HEK293 (cell line): ENCODE data around the gene NCF2.

Experiments
- CTCF ChIA-PET: fragments of 350-600 bp; formaldehyde crosslinking; extraction: SDS; loops from one replicate; lab custom pipeline; 2021; ENCODE audit warnings: antibody characterized with exemption; lab: Yijun Ruan, JAX
- POLR2A ChIA-PET: fragments of 300-600 bp; formaldehyde crosslinking; extraction: SDS; loops from one replicate; lab custom pipeline; 2020; ENCODE audit warnings: antibody characterized with exemption, inconsistent platforms; lab: Yijun Ruan, JAX
- H3K27ac ChIP-seq: fragments of 200-500 bp; sonication (Bioruptor generic); 2 replicates; pipeline ENCODE4 v1.5.1; 2014; ENCODE audit warnings: low read depth, low read length, control low read depth, inconsistent platforms; ENCODE audit errors: extremely low read depth
- H3K36me3 ChIP-seq, 2 experiments: fragments of 200-500 bp in 1 of 2; sonication (Bioruptor generic) in 1 of 2; 1 replicate in 1 of 2; 2 replicates in 1 of 2; pipeline ENCODE4 v1.5.1; 2014 to 2017; ENCODE audit warnings: inconsistent platforms in 2 of 2, low read length in 2 of 2; ENCODE audit not compliant: control insufficient read depth in 2 of 2, insufficient read depth in 1 of 2
- H3K4me1 ChIP-seq: fragments of 200-500 bp; sonication (Bioruptor generic); 2 replicates; pipeline ENCODE4 v1.5.1; 2014; ENCODE audit warnings: mild to moderate bottlenecking, low read length, inconsistent platforms; ENCODE audit not compliant: control insufficient read depth, insufficient read depth
- H3K4me3 ChIP-seq: 2 replicates; pipeline ENCODE4 v1.5.1; 2011; ENCODE audit warnings: low read depth, mild to moderate bottlenecking, control low read depth, low read length, moderate library complexity
- H3K9me3 ChIP-seq: fragments of 200-500 bp; sonication (Bioruptor generic); 2 replicates; pipeline ENCODE4 v1.5.1; 2014; ENCODE audit warnings: low read depth, low read length, inconsistent platforms; ENCODE audit not compliant: control insufficient read depth, insufficient read depth
- REPIN1 ChIP-seq: fragments of 450-650 bp; formaldehyde crosslinking; IDR thresholded peaks from 2 replicates; pipeline ENCODE4 v1.5.1; 2017; ENCODE audit warnings: missing biosample characterization, missing genetic modification characterization, low read depth
- ZBTB1 ChIP-seq: fragments of 450-650 bp; formaldehyde crosslinking; IDR thresholded peaks from 2 replicates; pipeline ENCODE4 v1.5.1; 2016; ENCODE audit warnings: missing biosample characterization, missing genetic modification characterization
- ZIC2 ChIP-seq: fragments of 450-650 bp; formaldehyde crosslinking; IDR thresholded peaks from 2 replicates; pipeline ENCODE4 v1.5.1; 2016; ENCODE audit warnings: missing biosample characterization, missing genetic modification characterization
- ZNF138 ChIP-seq: fragments of 450-650 bp; formaldehyde crosslinking; IDR thresholded peaks from 2 replicates; pipeline ENCODE4 v1.5.1; 2016; ENCODE audit warnings: missing biosample characterization, missing genetic modification characterization, borderline replicate concordance
- ZNF169 ChIP-seq: fragments of 450-650 bp; formaldehyde crosslinking; IDR thresholded peaks from 2 replicates; pipeline ENCODE4 v1.5.1; 2016; ENCODE audit warnings: missing biosample characterization, missing genetic modification characterization
- ZNF175 ChIP-seq: fragments of 450-650 bp; formaldehyde crosslinking; IDR thresholded peaks from 2 replicates; pipeline ENCODE4 v1.5.1; 2016; ENCODE audit warnings: missing biosample characterization, missing genetic modification characterization
- ZNF19 ChIP-seq: fragments of 450-650 bp; formaldehyde crosslinking; IDR thresholded peaks from 2 replicates; pipeline ENCODE4; 2016; ENCODE audit warnings: missing biosample characterization, missing genetic modification characterization, low read depth
- ZNF24 ChIP-seq: fragments of 450-650 bp; formaldehyde crosslinking; IDR thresholded peaks from 2 replicates; pipeline ENCODE4 v1.5.1; 2016; ENCODE audit warnings: missing biosample characterization, missing genetic modification characterization
- ZNF341 ChIP-seq: fragments of 450-650 bp; formaldehyde crosslinking; IDR thresholded peaks from 2 replicates; pipeline ENCODE4; 2016; ENCODE audit warnings: low read depth, missing biosample characterization, missing genetic modification characterization
- ZNF354C ChIP-seq: fragments of 450-650 bp; formaldehyde crosslinking; IDR thresholded peaks from 2 replicates; pipeline ENCODE4 v1.5.1; 2016; ENCODE audit warnings: missing biosample characterization, missing genetic modification characterization, low read depth, borderline replicate concordance
- ZNF37A ChIP-seq: fragments of 450-650 bp; IDR thresholded peaks from 2 replicates; pipeline ENCODE4 v1.5.1; 2018; ENCODE audit warnings: missing biosample characterization, missing genetic modification characterization
- ZNF521 ChIP-seq: fragments of 450-650 bp; formaldehyde crosslinking; IDR thresholded peaks from 2 replicates; pipeline ENCODE4 v1.5.1; 2017; ENCODE audit warnings: missing biosample characterization, mild to moderate bottlenecking, missing genetic modification characterization
- ZNF555 ChIP-seq: fragments of 450-650 bp; formaldehyde crosslinking; conservative IDR thresholded peaks from 2 replicates; pipeline ENCODE4 v1.5.1; 2017; ENCODE audit warnings: missing biosample characterization, mild to moderate bottlenecking, missing genetic modification characterization, inconsistent platforms
- ZNF596 ChIP-seq: fragments of 450-650 bp; IDR thresholded peaks from 2 replicates; pipeline ENCODE4 v1.5.0; 2018; ENCODE audit warnings: missing biosample characterization, mild to moderate bottlenecking, missing genetic modification characterization, moderate library complexity
- ZNF600 ChIP-seq: fragments of 450-650 bp; formaldehyde crosslinking; IDR thresholded peaks from 2 replicates; pipeline ENCODE4 v1.5.1; 2016; ENCODE audit warnings: missing biosample characterization, missing genetic modification characterization
- ZNF623 ChIP-seq: fragments of 450-650 bp; formaldehyde crosslinking; IDR thresholded peaks from 2 replicates; pipeline ENCODE4 v1.5.1; 2016; ENCODE audit warnings: missing biosample characterization, missing genetic modification characterization
- ZNF660 ChIP-seq: fragments of 450-650 bp; IDR thresholded peaks from 2 replicates; pipeline ENCODE4 v1.5.1; 2018; ENCODE audit warnings: missing biosample characterization, mild to moderate bottlenecking, missing genetic modification characterization
- TF ChIP-seq, protein P1 (sequence below): fragments of 450-650 bp; formaldehyde crosslinking; IDR thresholded peaks from 2 replicates; pipeline ENCODE4 v1.5.1; 2017; ENCODE audit warnings: missing biosample characterization, missing genetic modification characterization
- TF ChIP-seq, protein P2 (sequence below): fragments of 450-650 bp; formaldehyde crosslinking; IDR thresholded peaks from 2 replicates; pipeline ENCODE4 v1.5.1; 2016; ENCODE audit warnings: missing biosample characterization, missing genetic modification characterization
- TF ChIP-seq, protein P3 (sequence below): fragments of 450-650 bp; formaldehyde crosslinking; IDR thresholded peaks from 2 replicates; pipeline ENCODE4 v1.5.1; 2016; ENCODE audit warnings: missing biosample characterization, missing genetic modification characterization
- TF ChIP-seq, protein P4 (sequence below): fragments of 450-650 bp; formaldehyde crosslinking; IDR thresholded peaks from 2 replicates; pipeline ENCODE4 v1.5.1; 2016; ENCODE audit warnings: missing biosample characterization, missing genetic modification characterization, borderline replicate concordance
- TF ChIP-seq, protein P5 (sequence below): sonication (generic); formaldehyde crosslinking; IDR thresholded peaks from 2 replicates; pipeline ENCODE4 v1.8.1; 2022; ENCODE audit warnings: mild to moderate bottlenecking, moderate library complexity, missing genetic modification reagents

NCF2 gene

DNA sequence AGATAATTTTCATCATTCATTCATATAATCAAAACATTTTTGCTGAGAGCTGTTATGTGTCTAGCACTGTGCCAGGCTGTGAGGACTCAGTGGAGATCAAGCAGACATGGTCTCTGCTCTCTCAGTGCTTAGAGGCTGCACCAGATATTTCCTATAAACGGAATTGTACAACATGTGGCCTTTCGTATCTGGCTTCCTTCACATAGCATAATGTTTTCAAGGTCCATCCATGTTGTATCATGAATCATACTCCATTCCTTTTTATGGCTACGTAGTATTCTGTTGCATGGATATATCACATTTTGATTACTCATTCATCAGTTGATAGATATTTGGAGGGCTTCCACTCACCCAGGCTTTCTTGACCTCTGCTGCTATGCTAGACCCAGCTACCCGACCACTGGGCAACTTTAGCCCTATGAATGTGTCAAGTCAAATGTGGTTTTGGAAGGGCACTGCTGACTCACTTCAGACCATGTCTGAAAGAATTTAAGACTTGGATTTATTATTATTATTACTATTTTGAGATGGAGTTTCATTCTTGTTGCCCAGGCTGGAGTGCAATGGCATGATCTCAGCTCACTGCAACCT, 18.5 kb downstream of the NCF2 start:
- Histone ChIP-seq H3K9me3 (no peaks in the 10 kb centered on the region), H3K27ac (no peak overlapping the region), H3K36me3 (no peaks in the 10 kb centered on the region), H3K4me1 (no peaks in the 10 kb centered on the region)
- no peak for TF ChIP-seq ZNF660 (tag by site-specific recombination)
- no peak for TF ChIP-seq ZNF24 (tag by site-specific recombination)
- no peak for TF ChIP-seq ZNF19 (tag by site-specific recombination)
- no peak for TF ChIP-seq ZNF37A
- no peak for TF ChIP-seq ZIC2 (tag by site-specific recombination)
- TF ChIP-seq, protein P1, sequence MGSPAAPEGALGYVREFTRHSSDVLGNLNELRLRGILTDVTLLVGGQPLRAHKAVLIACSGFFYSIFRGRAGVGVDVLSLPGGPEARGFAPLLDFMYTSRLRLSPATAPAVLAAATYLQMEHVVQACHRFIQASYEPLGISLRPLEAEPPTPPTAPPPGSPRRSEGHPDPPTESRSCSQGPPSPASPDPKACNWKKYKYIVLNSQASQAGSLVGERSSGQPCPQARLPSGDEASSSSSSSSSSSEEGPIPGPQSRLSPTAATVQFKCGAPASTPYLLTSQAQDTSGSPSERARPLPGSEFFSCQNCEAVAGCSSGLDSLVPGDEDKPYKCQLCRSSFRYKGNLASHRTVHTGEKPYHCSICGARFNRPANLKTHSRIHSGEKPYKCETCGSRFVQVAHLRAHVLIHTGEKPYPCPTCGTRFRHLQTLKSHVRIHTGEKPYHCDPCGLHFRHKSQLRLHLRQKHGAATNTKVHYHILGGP = no peak
- TF ChIP-seq ZNF555 (tag by site-specific recombination) = no peak
- TF ChIP-seq ZNF521 (tag by site-specific recombination) = no peak
- no peak for TF ChIP-seq ZNF169 (tag by site-specific recombination)
- TF ChIP-seq, protein P2, sequence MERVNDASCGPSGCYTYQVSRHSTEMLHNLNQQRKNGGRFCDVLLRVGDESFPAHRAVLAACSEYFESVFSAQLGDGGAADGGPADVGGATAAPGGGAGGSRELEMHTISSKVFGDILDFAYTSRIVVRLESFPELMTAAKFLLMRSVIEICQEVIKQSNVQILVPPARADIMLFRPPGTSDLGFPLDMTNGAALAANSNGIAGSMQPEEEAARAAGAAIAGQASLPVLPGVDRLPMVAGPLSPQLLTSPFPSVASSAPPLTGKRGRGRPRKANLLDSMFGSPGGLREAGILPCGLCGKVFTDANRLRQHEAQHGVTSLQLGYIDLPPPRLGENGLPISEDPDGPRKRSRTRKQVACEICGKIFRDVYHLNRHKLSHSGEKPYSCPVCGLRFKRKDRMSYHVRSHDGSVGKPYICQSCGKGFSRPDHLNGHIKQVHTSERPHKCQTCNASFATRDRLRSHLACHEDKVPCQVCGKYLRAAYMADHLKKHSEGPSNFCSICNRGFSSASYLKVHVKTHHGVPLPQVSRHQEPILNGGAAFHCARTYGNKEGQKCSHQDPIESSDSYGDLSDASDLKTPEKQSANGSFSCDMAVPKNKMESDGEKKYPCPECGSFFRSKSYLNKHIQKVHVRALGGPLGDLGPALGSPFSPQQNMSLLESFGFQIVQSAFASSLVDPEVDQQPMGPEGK (tag by site-specific recombination) = no peak
- TF ChIP-seq ZNF175 (tag by site-specific recombination) = no peak
- no peak for TF ChIP-seq ZNF600 (tag by site-specific recombination)
- no peak for TF ChIP-seq ZBTB1 (tag by site-specific recombination)
- no peak for TF ChIP-seq REPIN1 (tag by site-specific recombination)
- TF ChIP-seq, all 188 proteins: peak for 0
- ChIA-PET POLR2A (no interaction called here), CTCF (no interaction called here)
- no peak overlapping the region for H3K4me3 ChIP-seq

DNA sequence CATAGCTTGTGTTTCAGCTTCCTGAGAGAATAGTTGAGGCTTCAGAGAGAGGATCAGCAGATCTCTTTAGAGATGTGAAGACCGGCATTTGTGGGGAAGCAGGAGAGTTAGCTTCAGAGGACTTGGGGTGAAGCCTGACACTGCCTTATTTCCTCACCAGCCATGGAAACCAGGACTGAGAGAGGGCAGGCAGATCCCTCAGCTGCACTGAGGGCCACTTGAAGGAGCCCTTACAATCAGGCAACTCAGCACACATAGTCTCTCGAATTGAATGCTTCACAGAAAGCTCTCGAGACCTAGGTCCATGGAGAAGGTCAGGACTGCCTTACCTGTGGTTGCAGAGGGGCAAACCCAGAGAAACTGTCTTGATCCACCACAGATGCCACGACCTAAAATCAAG, 19.8 kb downstream of the NCF2 start:
- ChIA-PET POLR2A (interaction anchor here (0.7 kb wide), 1 partner anchor 250 kb away, joined by 3 read pairs; no protein-coding TSS in a partner anchor), CTCF (no interaction called here)
- Histone ChIP-seq H3K4me3 (no peak overlapping the region), H3K27ac (no peak overlapping the region), H3K4me1 (no peaks in the 10 kb centered on the region), H3K9me3 (no peaks in the 10 kb centered on the region), H3K36me3 (no peaks in the 10 kb centered on the region)
- no peak for TF ChIP-seq ZNF138 (tag by site-specific recombination)
- no peak for TF ChIP-seq ZNF354C (tag by site-specific recombination)
- TF ChIP-seq ZNF596 (tag by site-specific recombination) = no peak
- no peak for TF ChIP-seq ZNF623 (tag by site-specific recombination)

DNA sequence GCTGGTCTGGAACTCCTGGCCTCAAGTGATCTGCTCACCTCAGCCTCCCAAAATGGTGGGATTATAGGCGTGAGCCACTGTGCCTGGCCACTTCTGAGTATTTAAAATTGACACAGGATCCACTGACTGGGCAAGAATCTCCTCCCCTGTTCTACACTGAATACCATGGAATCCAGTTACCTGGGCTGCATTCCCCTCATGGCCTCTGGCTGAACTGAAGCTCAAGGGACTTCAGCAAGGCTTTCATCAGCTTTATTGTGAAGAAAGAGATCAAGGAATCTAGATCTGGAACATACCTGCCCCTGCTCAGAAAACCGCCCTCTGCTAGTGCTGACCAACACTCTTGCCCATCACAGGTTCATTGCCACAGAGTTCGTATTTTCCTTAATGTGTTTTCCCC, 20.5 kb downstream of the NCF2 start:
- no peaks in the 10 kb centered on the region for H3K36me3 ChIP-seq
- H3K27ac ChIP-seq = no peak overlapping the region
- H3K4me1 ChIP-seq = no peaks in the 10 kb centered on the region
- H3K9me3 ChIP-seq = no peaks in the 10 kb centered on the region
- no peak overlapping the region for H3K4me3 ChIP-seq
- ChIA-PET POLR2A (interaction anchor here (0.5 to 0.7 kb wide), 2 partner anchors 8 to 250 kb away, joined by 3 to 5 read pairs; no protein-coding TSS in a partner anchor), CTCF (interaction anchor here (0.8 kb wide), 1 partner anchor 30 kb away, joined by 4 read pairs; no protein-coding TSS in a partner anchor)
- TF ChIP-seq, protein P3, sequence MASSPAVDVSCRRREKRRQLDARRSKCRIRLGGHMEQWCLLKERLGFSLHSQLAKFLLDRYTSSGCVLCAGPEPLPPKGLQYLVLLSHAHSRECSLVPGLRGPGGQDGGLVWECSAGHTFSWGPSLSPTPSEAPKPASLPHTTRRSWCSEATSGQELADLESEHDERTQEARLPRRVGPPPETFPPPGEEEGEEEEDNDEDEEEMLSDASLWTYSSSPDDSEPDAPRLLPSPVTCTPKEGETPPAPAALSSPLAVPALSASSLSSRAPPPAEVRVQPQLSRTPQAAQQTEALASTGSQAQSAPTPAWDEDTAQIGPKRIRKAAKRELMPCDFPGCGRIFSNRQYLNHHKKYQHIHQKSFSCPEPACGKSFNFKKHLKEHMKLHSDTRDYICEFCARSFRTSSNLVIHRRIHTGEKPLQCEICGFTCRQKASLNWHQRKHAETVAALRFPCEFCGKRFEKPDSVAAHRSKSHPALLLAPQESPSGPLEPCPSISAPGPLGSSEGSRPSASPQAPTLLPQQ (tag by site-specific recombination) = no peak
- TF ChIP-seq, protein P2 (tag by site-specific recombination) = no peak
- TF ChIP-seq, protein P4, sequence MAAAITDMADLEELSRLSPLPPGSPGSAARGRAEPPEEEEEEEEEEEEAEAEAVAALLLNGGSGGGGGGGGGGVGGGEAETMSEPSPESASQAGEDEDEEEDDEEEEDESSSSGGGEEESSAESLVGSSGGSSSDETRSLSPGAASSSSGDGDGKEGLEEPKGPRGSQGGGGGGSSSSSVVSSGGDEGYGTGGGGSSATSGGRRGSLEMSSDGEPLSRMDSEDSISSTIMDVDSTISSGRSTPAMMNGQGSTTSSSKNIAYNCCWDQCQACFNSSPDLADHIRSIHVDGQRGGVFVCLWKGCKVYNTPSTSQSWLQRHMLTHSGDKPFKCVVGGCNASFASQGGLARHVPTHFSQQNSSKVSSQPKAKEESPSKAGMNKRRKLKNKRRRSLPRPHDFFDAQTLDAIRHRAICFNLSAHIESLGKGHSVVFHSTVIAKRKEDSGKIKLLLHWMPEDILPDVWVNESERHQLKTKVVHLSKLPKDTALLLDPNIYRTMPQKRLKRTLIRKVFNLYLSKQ (tag by site-specific recombination) = no peak
- TF ChIP-seq, protein P5, sequence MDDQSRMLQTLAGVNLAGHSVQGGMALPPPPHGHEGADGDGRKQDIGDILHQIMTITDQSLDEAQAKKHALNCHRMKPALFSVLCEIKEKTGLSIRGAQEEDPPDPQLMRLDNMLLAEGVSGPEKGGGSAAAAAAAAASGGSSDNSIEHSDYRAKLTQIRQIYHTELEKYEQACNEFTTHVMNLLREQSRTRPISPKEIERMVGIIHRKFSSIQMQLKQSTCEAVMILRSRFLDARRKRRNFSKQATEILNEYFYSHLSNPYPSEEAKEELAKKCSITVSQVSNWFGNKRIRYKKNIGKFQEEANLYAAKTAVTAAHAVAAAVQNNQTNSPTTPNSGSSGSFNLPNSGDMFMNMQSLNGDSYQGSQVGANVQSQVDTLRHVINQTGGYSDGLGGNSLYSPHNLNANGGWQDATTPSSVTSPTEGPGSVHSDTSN (CRISPR knock-in tag) = no peak
- TF ChIP-seq ZNF341 (tag by site-specific recombination) = no peak
